Eye (tissue), 1 donor: ENCODE measurements around the gene CAMSAP1.

Source experiments
- DNase-seq: peaks from one replicate; pipeline ENCODE4 v3.0.0-alpha.2; 2015

Gene CAMSAP1

GRCh38 chr9:135827301-135827700 lies 80.0 kb downstream of the CAMSAP1 start:
- DNase-seq = no peak

GRCh38 chr9:135826188-135826545 lies 81.2 kb downstream of the CAMSAP1 start:
- no peak for DNase-seq

- DNase-seq = no peak
Measured at GRCh38 chr9:135825435-135826187, 81.7 kb downstream of the CAMSAP1 start.

GRCh38 chr9:135823036-135823435 lies 84.3 kb downstream of the CAMSAP1 start:
- DNase-seq = no peak

GRCh38 chr9:135822374-135822755 lies 85.0 kb downstream of the CAMSAP1 start:
- no peak for DNase-seq

- no peak for DNase-seq
Measured at GRCh38 chr9:135821733-135822373, 85.5 kb downstream of the CAMSAP1 start.

GRCh38 chr9:135821116-135821515 lies 86.2 kb downstream of the CAMSAP1 start:
- no peak for DNase-seq

GRCh38 chr9:135820661-135821060 lies 86.7 kb downstream of the CAMSAP1 start:
- no peak for DNase-seq

GRCh38 chr9:135819905-135820304 lies 87.4 kb downstream of the CAMSAP1 start:
- no peak for DNase-seq

- DNase-seq = no peak
Measured at GRCh38 chr9:135818718-135819475, 88.4 kb downstream of the CAMSAP1 start.

- no peak for DNase-seq
Measured at GRCh38 chr9:135817951-135818717, 89.2 kb downstream of the CAMSAP1 start.

- DNase-seq = no peak
Measured at GRCh38 chr9:135816651-135816970, 90.7 kb downstream of the CAMSAP1 start.

- no peak for DNase-seq
Measured at GRCh38 chr9:135815830-135816650, 91.3 kb downstream of the CAMSAP1 start.

- DNase-seq = no peak
Measured at GRCh38 chr9:135815413-135815812, 91.9 kb downstream of the CAMSAP1 start.

GRCh38 chr9:135814421-135815095 lies 92.8 kb downstream of the CAMSAP1 start:
- DNase-seq = no peak

GRCh38 chr9:135813671-135814290 lies 93.6 kb downstream of the CAMSAP1 start:
- DNase-seq = no peak

- DNase-seq = no peak
Measured at GRCh38 chr9:135812961-135813360, 94.4 kb downstream of the CAMSAP1 start.

GRCh38 chr9:135811801-135812200 lies 95.5 kb downstream of the CAMSAP1 start:
- DNase-seq = peak; percentile 20

- no peak for DNase-seq
Measured at GRCh38 chr9:135810806-135811575, 96.4 kb downstream of the CAMSAP1 start.

GRCh38 chr9:135809166-135809565 lies 98.2 kb downstream of the CAMSAP1 start:
- DNase-seq = no peak
